GM12878 (cell line): ENCODE measurements around the gene FAM193B. TPM values are rescaled to one million over a fixed set of nuclear protein-coding genes. Genes with fewer than 3 reads are reported as not detected.

ENCODE experiments used
- BCLAF1 ChIP-seq: fragments of 450-650 bp; IDR thresholded peaks from 2 replicates; pipeline ENCODE4 v1.6.1; 2017; ENCODE audit warnings: antibody characterized with exemption, mild to moderate bottlenecking, moderate library complexity
- CUX1 ChIP-seq: IDR thresholded peaks from 2 replicates; pipeline ENCODE4 v1.6.1; 2012; ENCODE audit warnings: improper control_type of control experiment, low read depth, low read length; ENCODE audit not compliant: insufficient replicate concordance
- DPF2 ChIP-seq: fragments of 450-650 bp; IDR thresholded peaks from 2 replicates; pipeline ENCODE4 v1.6.1; 2017; ENCODE audit warnings: mild to moderate bottlenecking
- GABPA ChIP-seq: IDR thresholded peaks from 2 replicates; pipeline ENCODE4 v1.6.1; 2014; ENCODE audit warnings: antibody characterized with exemption, low read depth, mild to moderate bottlenecking, inconsistent platforms
- IKZF2 ChIP-seq, 2 experiments: fragments of 450-650 bp; IDR thresholded peaks; 2 replicates each; pipeline ENCODE4 v1.6.1; 2017; ENCODE audit warnings: mild to moderate bottlenecking in 2 of 2, moderate library complexity in 2 of 2
- IRF4 ChIP-seq: IDR thresholded peaks from 2 replicates; pipeline ENCODE4 v1.6.1; 2011; ENCODE audit warnings: low read depth, low read length
- MEF2A ChIP-seq: IDR thresholded peaks from 2 replicates; pipeline ENCODE4 v1.6.1; 2011; ENCODE audit warnings: low read depth, mild to moderate bottlenecking, low read length, moderate library complexity; ENCODE audit not compliant: insufficient read depth
- MTA2 ChIP-seq: fragments of 450-650 bp; IDR thresholded peaks from 2 replicates; pipeline ENCODE4 v1.6.1; 2016; ENCODE audit warnings: low read depth, mild to moderate bottlenecking, moderate library complexity
- NKRF ChIP-seq: fragments of 450-650 bp; conservative IDR thresholded peaks from 2 replicates; pipeline ENCODE4 v1.6.1; 2017; ENCODE audit warnings: mild to moderate bottlenecking, moderate library complexity
- RELA ChIP-seq: fragments of 450-650 bp; IDR thresholded peaks from 2 replicates; pipeline ENCODE4 v1.8.0; 2014; ENCODE audit warnings: borderline replicate concordance; ENCODE audit not compliant: partially characterized antibody
- SUPT20H ChIP-seq: IDR thresholded peaks from 2 replicates; pipeline ENCODE4 v1.6.1; 2011; ENCODE audit warnings: low read depth, mild to moderate bottlenecking, low read length, moderate library complexity, borderline replicate concordance; ENCODE audit not compliant: control insufficient read depth
- TCF12 ChIP-seq: IDR thresholded peaks from 2 replicates; pipeline ENCODE4 v1.6.1; 2011; ENCODE audit warnings: low read depth, mild to moderate bottlenecking, low read length
- ZBTB11 ChIP-seq: fragments of 450-650 bp; formaldehyde crosslinking; IDR thresholded peaks from 2 replicates; pipeline ENCODE4 v1.5.0; 2022; ENCODE audit warnings: mild to moderate bottlenecking, missing genetic modification characterization
- ZNF217 ChIP-seq: fragments of 450-650 bp; IDR thresholded peaks from 2 replicates; pipeline ENCODE4 v1.6.1; 2017; ENCODE audit warnings: antibody characterized with exemption, mild to moderate bottlenecking
- polyA plus RNA-seq, 11 experiments: library from polyadenylated mRNA; depleted of rRNA in 4 of 11; unstranded in 6 of 11; stranded (reverse) in 5 of 11; fragments of >200 nt; fragmentation: Nextera tagmentation in 4 of 11; fragmentation: Illumina TruSeq in 1 of 11; extraction: Ambion mirVana in 4 of 11; extraction: Trizol in 1 of 11; gene quantifications; 1 replicate in 1 of 11; 2 replicates in 10 of 11; pipeline versions ENCODE4 v1.2.1 to v1.2.3, GENCODE V29; 2011 to 2016; ENCODE audit warnings: inconsistent platforms in 2 of 11, missing spikeins in 2 of 11, low read depth in 1 of 11
- total RNA-seq, 4 experiments: library from RNA; depleted of rRNA in 3 of 4; stranded (reverse); fragments of >200 nt in 3 of 4; fragmentation: Illumina TruSeq in 1 of 4; extraction: Trizol in 1 of 4; gene quantifications; 2 replicates each; pipeline versions ENCODE4 v1.2.1 to v1.2.3, GENCODE V29; 2013 to 2021

Gene FAM193B
- total and polyA plus RNA-seq, 10 of the 15 experiments (the other 5 are each of a cell fraction or from before 2014, with no cell fraction given), result 3.3 to 47.0 (median 25.1) TPM

DNA sequence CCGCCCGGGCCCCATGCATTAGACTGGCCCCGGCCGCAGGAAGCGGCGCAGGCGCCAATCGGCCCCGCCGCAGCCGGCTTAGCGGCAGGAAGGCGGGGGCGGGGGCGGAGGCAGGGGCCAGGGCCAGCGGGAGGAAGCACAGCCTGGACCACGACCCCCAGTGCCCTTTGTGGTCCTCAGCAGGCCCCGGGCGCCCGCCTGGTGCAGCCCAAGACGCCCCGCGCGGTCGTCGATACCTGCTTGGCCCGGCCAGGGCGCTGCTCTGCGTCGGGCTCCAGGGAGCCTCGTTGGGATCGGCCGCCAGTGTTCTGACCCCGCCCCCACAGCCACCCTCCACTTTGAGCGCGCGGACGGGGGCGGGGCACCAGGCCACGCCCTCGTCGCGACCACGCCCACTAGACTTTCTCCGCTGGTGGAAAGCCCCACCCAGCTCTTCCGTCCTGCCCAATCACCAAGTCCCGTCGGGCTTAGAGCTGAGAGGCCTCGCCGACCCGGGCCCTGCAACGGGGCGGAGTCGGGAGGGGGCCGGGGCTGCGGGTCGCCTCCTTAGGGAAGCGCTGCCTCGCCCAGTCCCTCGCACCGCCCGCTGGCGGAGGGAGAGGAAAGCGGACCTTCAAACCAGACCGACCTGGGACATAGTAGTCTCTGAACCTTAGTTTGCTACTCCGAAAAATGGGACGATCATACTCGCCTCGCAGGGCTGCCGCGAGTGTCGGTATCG, 56.9 kb downstream of the FAM193B start, which contains the start of gene PDLIM7 (continued):
- TF ChIP-seq BCLAF1 (no peak), NKRF (peak; percentile 71), ZBTB11 (CRISPR knock-in tag) (no peak), ZNF217 (peak; percentile 92), IKZF2 (IDR thresholded peaks at IDR 0.05) (no peak; a peak in 1 of 4 replicates), TCF12 (peak; percentile 32; the same call in 1 of the 2 replicates), DPF2 (peak; percentile 90), CUX1 (no peak), IRF4 (no peak), GABPA (no peak), RELA (no peak), MEF2A (no peak), MTA2 (no peak), SUPT20H (no peak)
